ENCODE data around the gene TMEM117. TPM values are rescaled to one million over a fixed set of nuclear protein-coding genes. Genes with fewer than 3 reads are reported as not detected.
A peak's percentile ranks its signal among the peaks of the same experiment; 100 is the strongest.

TMEM117 gene
- total and polyA plus RNA-seq, 7 donors: 2.3 to 21.4 (median 17.5) TPM

DNA sequence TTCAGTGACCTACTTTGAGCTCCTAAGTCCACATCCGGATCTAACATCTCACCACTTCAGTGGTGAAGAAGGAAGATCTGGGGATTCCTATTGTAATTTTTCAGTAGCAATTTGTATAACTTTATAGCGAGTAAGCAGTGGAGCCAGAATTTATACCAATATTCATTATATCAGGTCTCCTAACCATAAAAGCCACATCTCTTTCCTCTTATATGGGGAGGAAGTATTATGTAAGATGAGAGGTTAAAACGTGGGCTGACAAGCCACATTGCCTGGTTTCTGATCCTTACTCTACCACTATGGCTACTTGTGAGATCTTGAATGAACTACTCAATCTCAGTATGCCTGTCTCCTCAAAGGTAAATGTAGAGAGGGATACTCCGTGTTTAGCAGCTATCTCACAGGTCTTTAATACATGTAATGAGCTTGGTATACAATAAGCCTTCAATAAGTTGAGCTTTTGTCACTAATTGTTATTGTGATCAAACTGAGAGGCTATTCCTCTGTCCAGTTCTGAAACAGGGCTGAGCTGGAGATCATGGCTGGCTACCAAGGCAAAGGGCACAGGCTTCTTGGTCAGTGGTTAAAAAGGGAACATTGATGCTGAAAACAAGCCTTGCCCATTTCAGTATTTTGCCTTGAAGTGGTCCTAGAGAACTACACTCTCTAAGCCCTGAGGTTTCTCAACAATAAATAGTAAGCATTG, 3.3 kb upstream of the TMEM117 start:
- Histone ChIP-seq H3K9me3 (no peaks in the 10 kb centered on the region), H3K27ac (no peak overlapping the region), H3K27me3 (no peaks in the 10 kb centered on the region), H3K4me3 (no peak overlapping the region), H3K36me3 (no peaks in the 10 kb centered on the region), H3K4me1 (peaks cover 0 to 20% (median 13%) of the 10 kb centered on the region in 4 donors)
- DNase-seq: no peak
- WGBS, 2 donors: 58 to 80% methylated on average over 4 of the region's 4 CpGs
- intact Hi-C loops (cut with DNase I): no loop called here
- TF ChIP-seq, protein P1, sequence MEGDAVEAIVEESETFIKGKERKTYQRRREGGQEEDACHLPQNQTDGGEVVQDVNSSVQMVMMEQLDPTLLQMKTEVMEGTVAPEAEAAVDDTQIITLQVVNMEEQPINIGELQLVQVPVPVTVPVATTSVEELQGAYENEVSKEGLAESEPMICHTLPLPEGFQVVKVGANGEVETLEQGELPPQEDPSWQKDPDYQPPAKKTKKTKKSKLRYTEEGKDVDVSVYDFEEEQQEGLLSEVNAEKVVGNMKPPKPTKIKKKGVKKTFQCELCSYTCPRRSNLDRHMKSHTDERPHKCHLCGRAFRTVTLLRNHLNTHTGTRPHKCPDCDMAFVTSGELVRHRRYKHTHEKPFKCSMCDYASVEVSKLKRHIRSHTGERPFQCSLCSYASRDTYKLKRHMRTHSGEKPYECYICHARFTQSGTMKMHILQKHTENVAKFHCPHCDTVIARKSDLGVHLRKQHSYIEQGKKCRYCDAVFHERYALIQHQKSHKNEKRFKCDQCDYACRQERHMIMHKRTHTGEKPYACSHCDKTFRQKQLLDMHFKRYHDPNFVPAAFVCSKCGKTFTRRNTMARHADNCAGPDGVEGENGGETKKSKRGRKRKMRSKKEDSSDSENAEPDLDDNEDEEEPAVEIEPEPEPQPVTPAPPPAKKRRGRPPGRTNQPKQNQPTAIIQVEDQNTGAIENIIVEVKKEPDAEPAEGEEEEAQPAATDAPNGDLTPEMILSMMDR (IDR thresholded peaks at IDR 0.05): no peak
- no peak for TF ChIP-seq EP300 (IDR thresholded peaks at IDR 0.05)
- no peak for TF ChIP-seq POLR2A (IDR thresholded peaks at IDR 0.05)
- TF ChIP-seq POLR2AphosphoS5 (IDR thresholded peaks at IDR 0.05): no peak

- Histone ChIP-seq H3K36me3 (no peaks in the 10 kb centered on the region), H3K9me3 (no peaks in the 10 kb centered on the region), H3K27ac (peak overlapping the region; percentile 95 to 98 (median 96)), H3K27me3 (no peaks in the 10 kb centered on the region), H3K4me3 (peak overlapping the region; percentile 69 to 80 (median 74)), H3K4me1 (peaks cover 0 to 23% (median 13%) of the 10 kb centered on the region in 4 donors)
- intact Hi-C loops (cut with DNase I): loop anchor here (1.0 to 5.0 kb wide), 2 partner anchors 29 to 47 kb away; partner anchors contain the start of gene TWF1
- DNase-seq: no peak
- WGBS, 2 donors: 42 to 44% methylated on average over 6 of the region's 6 CpGs
- TF ChIP-seq POLR2A (IDR thresholded peaks at IDR 0.05) (no peak), POLR2AphosphoS5 (IDR thresholded peaks at IDR 0.05) (no peak), EP300 (IDR thresholded peaks at IDR 0.05) (no peak)
- TF ChIP-seq, protein P1 (IDR thresholded peaks at IDR 0.05): no peak
Measured at GRCh38 chr12:43835264-43835655, 621 bp upstream of the TMEM117 start.

DNA sequence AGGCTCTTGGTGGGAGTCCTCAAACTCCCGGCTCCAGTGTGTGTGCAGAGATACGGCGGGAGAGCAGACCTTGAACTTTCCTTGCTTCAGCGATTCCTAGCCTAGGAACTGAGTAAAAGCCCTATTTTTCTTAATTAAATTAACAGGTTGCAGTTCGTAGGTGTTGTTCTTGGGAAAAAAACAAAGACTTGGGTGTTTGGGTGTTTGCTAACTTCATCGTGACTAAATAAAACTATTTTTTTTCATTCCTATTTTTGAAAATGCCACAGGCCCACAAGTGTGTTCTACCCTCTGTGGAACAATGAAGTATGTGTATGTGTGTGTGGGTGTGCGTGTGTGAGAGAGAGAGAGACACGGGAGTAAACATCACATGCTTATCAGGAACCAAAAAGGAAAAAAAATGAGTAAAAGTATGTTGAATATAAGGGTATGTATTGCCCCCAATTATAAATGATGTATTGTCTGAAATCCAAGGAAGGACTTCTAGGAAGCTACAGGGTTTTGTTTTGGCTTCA, 651 bp downstream of the TMEM117 start:
- TF ChIP-seq, protein P1 (IDR thresholded peaks at IDR 0.05): no peak
- TF ChIP-seq POLR2A (IDR thresholded peaks at IDR 0.05): no peak
- H3K27me3 ChIP-seq: no peaks in the 10 kb centered on the region
- H3K36me3 ChIP-seq: no peaks in the 10 kb centered on the region
- H3K27ac ChIP-seq: peak overlapping the region; percentile 95 to 98 (median 96)
- intact Hi-C loops (cut with DNase I): loop anchor here (5.0 kb wide), 1 partner anchor 46 kb away; no protein-coding TSS in a partner anchor
- no peak for DNase-seq
- peaks cover 0 to 23% (median 13%) of the 10 kb centered on the region in 4 donors for H3K4me1 ChIP-seq
- H3K9me3 ChIP-seq: no peaks in the 10 kb centered on the region
- WGBS, 2 donors: 1 to 2% methylated on average over 8 of the region's 8 CpGs
- peak overlapping the region; percentile 69 to 80 (median 74) for H3K4me3 ChIP-seq

DNA sequence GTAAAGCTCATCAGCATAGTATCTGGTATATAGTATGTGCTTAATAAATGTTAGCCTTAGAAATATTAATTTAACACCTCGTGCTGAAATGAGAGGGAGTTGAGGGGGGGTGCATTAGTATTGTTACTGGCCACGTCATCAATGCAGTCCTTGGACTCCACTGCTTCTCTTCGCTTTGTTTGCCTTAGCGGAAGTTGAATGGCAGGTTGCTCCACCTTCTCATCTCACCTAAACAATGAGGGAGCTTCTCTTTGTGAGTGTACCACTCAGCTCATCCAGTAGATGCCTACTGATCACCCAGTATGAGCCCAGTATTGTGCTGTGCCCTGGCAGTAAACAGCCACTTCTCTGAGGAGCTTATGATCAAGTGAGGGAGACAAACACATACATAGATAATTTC, 4.5 kb downstream of the TMEM117 start:
- no peak for DNase-seq
- no peak for TF ChIP-seq POLR2AphosphoS5 (IDR thresholded peaks at IDR 0.05)
- TF ChIP-seq, protein P1 (IDR thresholded peaks at IDR 0.05): no peak
- Histone ChIP-seq H3K9me3 (no peaks in the 10 kb centered on the region), H3K27ac (no peak overlapping the region), H3K4me1 (peaks cover 0 to 16% (median 10%) of the 10 kb centered on the region in 4 donors), H3K36me3 (peaks cover 0 to 6% (median 0%) of the 10 kb centered on the region in 4 donors), H3K4me3 (no peak overlapping the region), H3K27me3 (no peaks in the 10 kb centered on the region)
- intact Hi-C loops (cut with DNase I): no loop called here
- WGBS, 2 donors: 87 to 89% methylated on average over 4 of the region's 4 CpGs

Data from sigmoid colon (tissue), 7 donors.